Neural progenitor cell (in vitro differentiated cells): Measurements from ENCODE around the gene MRTFB. TPM values are rescaled to one million over a fixed set of nuclear protein-coding genes. Genes with fewer than 3 reads are reported as not detected.
A peak's percentile ranks its signal among the peaks of the same experiment; 100 is the strongest.
"Not testable (repeated sequence)": the region's sequence is repeated elsewhere in the genome, so short reads cannot be mapped to it uniquely, and the experiment has no call there.

ENCODE experiments used
- DNase-seq: peaks from one replicate; pipeline ENCODE4 v3.0.0-alpha.2; 2016; ENCODE audit warnings: low spot score
- H2AFZ ChIP-seq: fragments of 200-600 bp; sonication (generic); replicated peaks from 2 replicates; pipeline ENCODE4 v1.6.1; 2016; ENCODE audit warnings: antibody characterized with exemption
- H3F3A ChIP-seq: fragments of 200-600 bp; sonication (generic); 2 replicates; pipeline ENCODE4 v1.6.1; 2016; ENCODE audit warnings: antibody characterized with exemption, low read depth
- H3K27ac ChIP-seq: fragments of 200-600 bp; sonication (generic); 2 replicates; pipeline ENCODE4 v1.5.1; 2016; ENCODE audit warnings: mild to moderate bottlenecking
- H3K27me3 ChIP-seq: fragments of 200-600 bp; sonication (generic); 2 replicates; pipeline ENCODE4 v1.6.1; 2016; ENCODE audit warnings: mild to moderate bottlenecking, moderate library complexity
- H3K36me3 ChIP-seq: fragments of 200-600 bp; sonication (generic); 2 replicates; pipeline ENCODE4 v1.5.1; 2016
- H3K4me1 ChIP-seq: fragments of 200-600 bp; sonication (generic); 2 replicates; pipeline ENCODE4 v1.6.1; 2016; ENCODE audit warnings: mixed run types
- H3K4me2 ChIP-seq: fragments of 200-600 bp; sonication (generic); 2 replicates; pipeline ENCODE4 v1.6.1; 2016
- H3K4me3 ChIP-seq: fragments of 200-600 bp; sonication (generic); 2 replicates; pipeline ENCODE4 v1.5.1; 2016
- H3K79me2 ChIP-seq: fragments of 200-600 bp; sonication (generic); 2 replicates; pipeline ENCODE4 v1.6.1; 2016; ENCODE audit warnings: low read depth
- H3K9ac ChIP-seq: fragments of 200-600 bp; sonication (generic); 2 replicates; pipeline ENCODE4 v1.6.1; 2016
- H3K9me3 ChIP-seq: fragments of 200-600 bp; sonication (generic); 2 replicates; pipeline ENCODE4 v1.5.1; 2016; ENCODE audit warnings: low read depth
- H4K20me1 ChIP-seq: fragments of 200-600 bp; sonication (generic); 2 replicates; pipeline ENCODE4 v1.6.1; 2016; ENCODE audit warnings: low read depth
- H3K27ac Mint-ChIP-seq: 3 replicates; pipeline ENCODE4 v1.8.0; 2021; ENCODE audit warnings: mixed read lengths
- H3K27me3 Mint-ChIP-seq: 2 replicates; pipeline ENCODE4 v1.8.0; 2022; ENCODE audit warnings: low read depth, mild to moderate bottlenecking, inconsistent platforms, moderate library complexity, mixed read lengths; ENCODE audit not compliant: insufficient read depth
- H3K36me3 Mint-ChIP-seq: 3 replicates; pipeline ENCODE4 v1.8.0; 2021; ENCODE audit warnings: mixed read lengths
- H3K4me1 Mint-ChIP-seq: 3 replicates; pipeline ENCODE4 v1.8.0; 2021; ENCODE audit warnings: mixed read lengths
- H3K4me3 Mint-ChIP-seq: 3 replicates; pipeline ENCODE4 v1.8.0; 2021; ENCODE audit warnings: mild to moderate bottlenecking, moderate library complexity, mixed read lengths
- H3K9me3 Mint-ChIP-seq: 3 replicates; pipeline ENCODE4 v1.8.0; 2020; ENCODE audit warnings: mixed read lengths
- CTCF ChIP-seq: fragments of 200-600 bp; sonication (generic); IDR thresholded peaks from 2 replicates; pipeline ENCODE4 v1.5.1; 2017; ENCODE audit warnings: antibody characterized with exemption, mild to moderate bottlenecking
- EZH2 ChIP-seq: fragments of 200-600 bp; sonication (generic); IDR thresholded peaks from 2 replicates; pipeline ENCODE4 v1.6.1; 2017; ENCODE audit warnings: antibody characterized with exemption, mild to moderate bottlenecking, moderate library complexity
- EZH2phosphoT487 ChIP-seq: fragments of 200-600 bp; sonication (generic); IDR thresholded peaks from 2 replicates; pipeline ENCODE4 v1.6.1; 2017; ENCODE audit warnings: antibody characterized with exemption
- total RNA-seq: library from RNA; depleted of rRNA; stranded (reverse); fragments of >200 nt; gene quantifications from 2 replicates; pipeline ENCODE4 v1.2.3, GENCODE V29; 2015; ENCODE audit warnings: low replicate concordance

MRTFB gene
- 25.8 and 26.8 TPM in 2 replicates for total RNA-seq

- peaks cover 20% of the 10 kb centered on the region for H3K4me1 Mint-ChIP-seq
- H3K9me3 Mint-ChIP-seq, result no peaks in the 10 kb centered on the region
- Histone ChIP-seq H4K20me1 (peaks cover 4% of the 10 kb centered on the region), H3K4me2 (peak within 1 kb of the TSS; percentile 84), H3K27me3 (no peaks in the 10 kb centered on the region), H3K4me1 (peaks cover 15% of the 10 kb centered on the region), H2AFZ (peak within 1 kb of the TSS; percentile 97), H3F3A (peaks cover 5% of the 10 kb centered on the region), H3K9ac (peak within 1 kb of the TSS; percentile 76), H3K27ac (peak within 1 kb of the TSS; percentile 71), H3K4me3 (peak within 1 kb of the TSS; percentile 92), H3K36me3 (no peaks in the 10 kb centered on the region), H3K9me3 (no peaks in the 10 kb centered on the region), H3K79me2 (peaks cover 46% of the 10 kb centered on the region)
- peak within 1 kb of the TSS; percentile 97 for H3K4me3 Mint-ChIP-seq
- peak within 1 kb of the TSS; percentile 92 for H3K27ac Mint-ChIP-seq
- peak; percentile 95 for DNase-seq
- H3K27me3 Mint-ChIP-seq, result peaks cover 5% of the 10 kb centered on the region
- TF ChIP-seq CTCF, result no peak
- H3K36me3 Mint-ChIP-seq, result no peaks in the 10 kb centered on the region
Measured at GRCh38 chr16:14070877-14071575, at the start of gene MRTFB. Gene MRTFB, plus strand, starts transcription at chr16:14071319. Its CDS starts 69,288 bp downstream, at chr16:14140607.

- not testable (repeated sequence) for H3K4me3 ChIP-seq, H3K27ac Mint-ChIP-seq, H4K20me1 ChIP-seq, H3K4me1 ChIP-seq, H3F3A ChIP-seq, H3K27ac ChIP-seq, H3K9me3 ChIP-seq, H3K36me3 Mint-ChIP-seq, H3K36me3 ChIP-seq, H3K27me3 ChIP-seq, H3K4me3 Mint-ChIP-seq, H3K4me1 Mint-ChIP-seq, H3K27me3 Mint-ChIP-seq, H2AFZ ChIP-seq, H3K79me2 ChIP-seq, DNase-seq, H3K9me3 Mint-ChIP-seq, H3K4me2 ChIP-seq, H3K9ac ChIP-seq
Measured at GRCh38 chr16:14023526-14023925, 47.6 kb upstream of the MRTFB start.

- Mint-ChIP-seq H3K4me1 (no peaks in the 10 kb centered on the region), H3K4me3 (no peak overlapping the region), H3K9me3 (peaks cover 3% of the 10 kb centered on the region), H3K36me3 (no peaks in the 10 kb centered on the region), H3K27ac (no peak overlapping the region), H3K27me3 (peaks cover 6% of the 10 kb centered on the region)
- Histone ChIP-seq H3F3A (no peaks in the 10 kb centered on the region), H3K9ac (no peak overlapping the region), H3K4me1 (no peaks in the 10 kb centered on the region), H3K27me3 (no peaks in the 10 kb centered on the region), H3K79me2 (no peaks in the 10 kb centered on the region), H3K4me3 (no peak overlapping the region), H3K4me2 (no peak overlapping the region), H3K27ac (no peak overlapping the region), H3K9me3 (no peaks in the 10 kb centered on the region), H2AFZ (no peak overlapping the region), H3K36me3 (no peaks in the 10 kb centered on the region), H4K20me1 (no peaks in the 10 kb centered on the region)
- no peak for TF ChIP-seq EZH2phosphoT487
- no peak for TF ChIP-seq EZH2
- TF ChIP-seq CTCF, result no peak
- DNase-seq, result no peak
Measured at GRCh38 chr16:14024283-14024682, 46.8 kb upstream of the MRTFB start.

GRCh38 chr16:14026572-14027285 is 44.4 kb upstream of the MRTFB start:
- Mint-ChIP-seq H3K9me3 (peaks cover 3% of the 10 kb centered on the region), H3K4me3 (no peak overlapping the region), H3K27me3 (peaks cover 6% of the 10 kb centered on the region), H3K27ac (no peak overlapping the region), H3K4me1 (no peaks in the 10 kb centered on the region), H3K36me3 (no peaks in the 10 kb centered on the region)
- Histone ChIP-seq H3K4me2 (no peak overlapping the region), H3F3A (no peaks in the 10 kb centered on the region), H3K27ac (no peak overlapping the region), H3K9me3 (no peaks in the 10 kb centered on the region), H3K79me2 (no peaks in the 10 kb centered on the region), H2AFZ (no peak overlapping the region), H3K4me3 (no peak overlapping the region), H3K27me3 (no peaks in the 10 kb centered on the region), H3K36me3 (no peaks in the 10 kb centered on the region), H3K4me1 (no peaks in the 10 kb centered on the region), H3K9ac (no peak overlapping the region), H4K20me1 (no peaks in the 10 kb centered on the region)
- DNase-seq, result no peak
- TF ChIP-seq EZH2phosphoT487 (no peak), EZH2 (no peak), CTCF (no peak)
